ENCODE results near the gene OGDHL.
A peak's percentile ranks its signal among the peaks of the same experiment; 100 is the strongest.
"Not testable (repeated sequence)": the region's sequence is repeated elsewhere in the genome, so short reads cannot be mapped to it uniquely, and the experiment has no call there.

The OGDHL gene

GRCh38 chr10:49761201-49761788 is 828 bp downstream of the OGDHL start:
- H3K4me1 ChIP-seq, result peaks cover 5 to 8% (median 6%) of the 10 kb centered on the region in 10 experiments; a peak in 16 of 20 replicates
- H4K20me1 ChIP-seq, result peaks cover 0 to 41% (median 0%) of the 10 kb centered on the region in 11 experiments; a peak in 7 of 22 replicates
- H3K36me3 ChIP-seq, result no peaks in the 10 kb centered on the region
- H3K9ac ChIP-seq, result peak overlapping the region in 7 of 11 experiments; percentile 55 to 78 (median 73); a peak in 13 of 22 replicates
- H3K9me3 ChIP-seq (replicated peaks in 1 of 11), result peaks cover 0 to 4% (median under 1%) of the 10 kb centered on the region in 11 experiments; a peak in 2 of 22 replicates
- H3K27ac ChIP-seq, result peak overlapping the region in 7 of 11 experiments; percentile 43 to 71 (median 59); a peak in 7 of 22 replicates
- no peaks in the 10 kb centered on the region for H3K27me3 ChIP-seq
- H3K4me3 ChIP-seq, result peak overlapping the region; percentile 53 to 74 (median 62); a peak in 18 of 20 replicates
- no peak for TF ChIP-seq Cebpa-rat (IDR thresholded peaks at IDR 0.05)
- H3K4me2 ChIP-seq, result peak overlapping the region; percentile 83 to 97 (median 91)

DNA sequence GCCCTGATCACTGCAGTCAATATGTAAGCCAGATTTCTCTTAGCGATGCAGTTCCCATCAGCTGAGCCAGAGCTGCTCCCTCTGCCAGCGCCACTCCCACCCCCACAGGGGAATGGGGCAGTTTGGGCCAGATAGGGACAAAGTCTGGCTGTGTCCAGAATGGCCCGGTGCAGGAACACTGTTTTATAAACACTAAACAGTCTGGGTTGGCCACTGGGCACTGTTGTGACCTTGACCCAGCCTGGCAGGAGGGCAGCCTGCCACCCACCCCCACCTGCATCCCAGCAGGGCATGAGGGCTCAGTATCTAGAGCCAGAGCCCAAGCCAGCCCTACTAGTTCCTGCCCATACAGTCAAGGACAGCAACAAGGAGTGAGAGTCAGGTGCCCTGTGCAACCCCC is 1.3 kb downstream of the OGDHL start:
- H3K9me3 ChIP-seq (replicated peaks in 1 of 11), result no peaks in the 10 kb centered on the region
- H3K4me1 ChIP-seq, result peaks cover 5 to 8% (median 6%) of the 10 kb centered on the region in 10 experiments; a peak in 16 of 20 replicates
- H3K27me3 ChIP-seq, result no peaks in the 10 kb centered on the region
- H3K9ac ChIP-seq, result no peak overlapping the region
- H4K20me1 ChIP-seq, result peaks cover 0 to 41% (median 0%) of the 10 kb centered on the region in 11 experiments; a peak in 7 of 22 replicates
- H3K4me2 ChIP-seq, result 0 out of 22 replicates have a peak overlapping the region, but pooled peaks of 1 of the 11 experiments have one; percentile 93
- no peak for TF ChIP-seq Cebpa-rat (IDR thresholded peaks at IDR 0.05)
- no peak overlapping the region for H3K27ac ChIP-seq
- H3K36me3 ChIP-seq, result no peaks in the 10 kb centered on the region
- no peak overlapping the region for H3K4me3 ChIP-seq

DNA sequence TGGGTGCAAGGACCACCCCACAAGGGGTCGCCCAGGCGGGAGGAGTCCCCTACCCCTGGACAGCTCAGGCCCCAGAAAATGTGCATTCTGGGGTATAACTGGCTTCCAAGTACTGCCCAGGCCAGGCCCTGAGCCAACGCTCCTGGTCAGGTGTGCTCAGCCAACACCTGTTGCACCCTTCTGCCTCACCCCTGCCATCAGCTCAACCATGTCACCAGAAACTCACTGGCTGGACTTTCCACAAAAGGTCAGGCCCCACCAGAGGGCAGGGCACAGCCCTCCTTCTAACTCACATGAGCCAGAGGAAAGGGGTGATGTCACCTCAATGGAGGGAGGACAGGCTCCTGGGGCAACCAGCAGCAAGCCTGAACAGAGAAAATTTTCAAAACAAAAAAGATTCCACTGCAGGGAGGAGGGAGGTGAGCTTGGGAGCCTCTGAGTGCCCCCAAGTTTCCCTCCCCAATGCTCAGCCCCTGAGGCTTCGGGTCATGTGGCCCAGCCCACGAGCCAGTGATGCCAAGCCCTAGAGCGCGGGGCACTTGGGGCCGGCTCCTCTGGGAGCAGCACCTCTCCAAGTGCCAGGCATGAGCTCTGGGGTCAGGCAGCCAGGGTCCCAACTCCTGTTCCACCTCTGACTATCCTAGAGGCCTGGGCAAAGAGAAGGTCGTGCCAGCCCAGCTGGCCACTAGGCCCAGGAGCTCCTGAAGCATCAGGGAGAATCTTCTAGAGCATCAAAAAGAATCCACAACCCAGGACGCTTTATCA is 2.2 kb downstream of the OGDHL start:
- Histone ChIP-seq H3K4me3 (no peak overlapping the region), H3K9me3 (replicated peaks in 1 of 11) (no peaks in the 10 kb centered on the region), H3K4me2 (no peak overlapping the region), H3K36me3 (no peaks in the 10 kb centered on the region), H4K20me1 (peaks cover 0 to 41% (median 0%) of the 10 kb centered on the region in 11 experiments; a peak in 7 of 22 replicates), H3K9ac (no peak overlapping the region), H3K4me1 (peaks cover 5 to 8% (median 6%) of the 10 kb centered on the region in 10 experiments; a peak in 16 of 20 replicates), H3K27me3 (no peaks in the 10 kb centered on the region), H3K27ac (no peak overlapping the region)
- TF ChIP-seq Cebpa-rat (IDR thresholded peaks at IDR 0.05), result no peak

- Histone ChIP-seq H3K4me1 (peaks cover 5 to 8% (median 6%) of the 10 kb centered on the region in 10 experiments; a peak in 16 of 20 replicates), H3K36me3 (no peaks in the 10 kb centered on the region), H3K9ac (no peak overlapping the region), H3K4me2 (no peak overlapping the region), H3K9me3 (replicated peaks in 1 of 11) (no peaks in the 10 kb centered on the region), H4K20me1 (peaks cover 0 to 41% (median 0%) of the 10 kb centered on the region in 11 experiments; a peak in 7 of 22 replicates), H3K27ac (no peak overlapping the region), H3K4me3 (no peak overlapping the region), H3K27me3 (no peaks in the 10 kb centered on the region)
- TF ChIP-seq Cebpa-rat (IDR thresholded peaks at IDR 0.05), result no peak
Measured at GRCh38 chr10:49758249-49758930, 3.7 kb downstream of the OGDHL start.

DNA sequence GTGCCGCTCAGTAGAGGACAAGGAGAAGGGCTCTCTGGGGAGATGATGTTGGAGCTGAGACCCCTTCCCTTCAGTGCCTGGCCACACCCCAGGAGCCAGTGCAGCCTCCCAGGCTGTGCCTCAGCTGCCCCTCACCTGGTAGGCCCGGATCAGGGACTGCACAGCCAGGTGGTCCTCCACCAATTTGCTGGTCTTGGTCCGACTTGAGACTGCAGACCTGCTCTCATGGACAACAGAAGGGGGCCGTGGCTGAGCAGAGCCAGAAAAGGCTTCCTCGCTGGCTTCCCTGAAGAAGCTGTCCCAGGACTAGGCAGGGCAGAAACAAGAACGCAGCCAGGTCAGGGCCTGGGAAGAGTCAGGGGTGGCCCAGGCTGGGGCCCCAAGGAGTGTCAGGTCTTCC is 5.5 kb downstream of the OGDHL start:
- Histone ChIP-seq H3K9me3 (replicated peaks in 1 of 11) (no peaks in the 10 kb centered on the region), H3K9ac (no peak overlapping the region), H3K27ac (no peak overlapping the region), H4K20me1 (peaks cover 0 to 45% (median 0%) of the 10 kb centered on the region in 11 experiments; a peak in 8 of 22 replicates), H3K4me2 (no peak overlapping the region), H3K36me3 (no peaks in the 10 kb centered on the region), H3K27me3 (no peaks in the 10 kb centered on the region), H3K4me1 (peaks cover 2 to 5% (median 3%) of the 10 kb centered on the region in 10 experiments; a peak in 16 of 20 replicates), H3K4me3 (no peak overlapping the region)
- TF ChIP-seq Cebpa-rat (IDR thresholded peaks at IDR 0.05), result no peak

GRCh38 chr10:49756031-49756430 is 6.1 kb downstream of the OGDHL start:
- Histone ChIP-seq H3K27ac (no peak overlapping the region), H3K4me3 (no peak overlapping the region), H4K20me1 (peaks cover 0 to 39% (median 0%) of the 10 kb centered on the region in 11 experiments; a peak in 8 of 22 replicates), H3K9me3 (replicated peaks in 1 of 11) (no peaks in the 10 kb centered on the region), H3K36me3 (no peaks in the 10 kb centered on the region), H3K4me1 (no peaks in the 10 kb centered on the region), H3K4me2 (no peak overlapping the region), H3K9ac (no peak overlapping the region), H3K27me3 (no peaks in the 10 kb centered on the region)
- no peak for TF ChIP-seq Cebpa-rat (IDR thresholded peaks at IDR 0.05)

DNA sequence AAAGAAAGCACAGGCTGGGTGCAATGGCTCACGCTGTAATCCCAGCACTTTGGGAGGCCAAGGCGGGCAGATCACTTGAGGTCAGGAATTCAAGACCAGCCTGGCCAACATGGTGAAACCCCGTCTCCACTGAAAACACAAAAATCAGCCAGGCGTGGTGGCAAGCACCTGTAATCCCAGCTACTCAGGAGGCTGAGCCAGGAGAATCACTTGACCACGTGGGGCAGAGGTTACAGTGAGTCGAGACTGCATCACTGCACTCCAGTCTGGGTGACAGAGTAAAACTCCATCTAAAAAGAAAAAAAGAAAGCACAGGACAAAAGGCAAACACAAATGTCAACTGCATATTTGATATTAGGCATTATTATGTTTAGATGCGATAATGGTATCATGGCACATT is 7.2 kb downstream of the OGDHL start:
- not testable (repeated sequence) for H3K27ac ChIP-seq; H3K4me2 ChIP-seq; H3K36me3 ChIP-seq; H3K9ac ChIP-seq; H3K4me3 ChIP-seq; H3K9me3 ChIP-seq (replicated peaks in 1 of 11); H3K4me1 ChIP-seq; H3K27me3 ChIP-seq
- peaks cover 0 to 28% (median 0%) of the 10 kb centered on the region in 11 experiments; a peak in 6 of 22 replicates for H4K20me1 ChIP-seq

- H3K9me3 ChIP-seq (replicated peaks in 1 of 11), result no peaks in the 10 kb centered on the region
- H3K36me3 ChIP-seq, result no peaks in the 10 kb centered on the region
- H3K27ac ChIP-seq, result no peak overlapping the region
- TF ChIP-seq Cebpa-rat (IDR thresholded peaks at IDR 0.05), result no peak
- no peaks in the 10 kb centered on the region for H3K4me1 ChIP-seq
- H3K9ac ChIP-seq, result no peak overlapping the region
- H3K27me3 ChIP-seq, result no peaks in the 10 kb centered on the region
- H4K20me1 ChIP-seq, result peaks cover 0 to 11% (median 0%) of the 10 kb centered on the region in 11 experiments; a peak in 3 of 22 replicates
- no peak overlapping the region for H3K4me3 ChIP-seq
- no peak overlapping the region for H3K4me2 ChIP-seq
Measured at GRCh38 chr10:49752584-49752983, 9.5 kb downstream of the OGDHL start.
